Neural progenitor cell (in vitro differentiated cells): ENCODE results near the gene RASGRP2. TPM values are rescaled to one million over a fixed set of nuclear protein-coding genes. Genes with fewer than 3 reads are reported as not detected.

Experiments used
- DNase-seq: peaks from one replicate; pipeline ENCODE4 v3.0.0-alpha.2; 2016; ENCODE audit warnings: low spot score
- H2AFZ ChIP-seq: fragments of 200-600 bp; sonication (generic); replicated peaks from 2 replicates; pipeline ENCODE4 v1.6.1; 2016; ENCODE audit warnings: antibody characterized with exemption
- H3F3A ChIP-seq: fragments of 200-600 bp; sonication (generic); 2 replicates; pipeline ENCODE4 v1.6.1; 2016; ENCODE audit warnings: antibody characterized with exemption, low read depth
- H3K27ac ChIP-seq: fragments of 200-600 bp; sonication (generic); 2 replicates; pipeline ENCODE4 v1.5.1; 2016; ENCODE audit warnings: mild to moderate bottlenecking
- H3K27me3 ChIP-seq: fragments of 200-600 bp; sonication (generic); 2 replicates; pipeline ENCODE4 v1.6.1; 2016; ENCODE audit warnings: mild to moderate bottlenecking, moderate library complexity
- H3K36me3 ChIP-seq: fragments of 200-600 bp; sonication (generic); 2 replicates; pipeline ENCODE4 v1.5.1; 2016
- H3K4me1 ChIP-seq: fragments of 200-600 bp; sonication (generic); 2 replicates; pipeline ENCODE4 v1.6.1; 2016; ENCODE audit warnings: mixed run types
- H3K4me2 ChIP-seq: fragments of 200-600 bp; sonication (generic); 2 replicates; pipeline ENCODE4 v1.6.1; 2016
- H3K4me3 ChIP-seq: fragments of 200-600 bp; sonication (generic); 2 replicates; pipeline ENCODE4 v1.5.1; 2016
- H3K79me2 ChIP-seq: fragments of 200-600 bp; sonication (generic); 2 replicates; pipeline ENCODE4 v1.6.1; 2016; ENCODE audit warnings: low read depth
- H3K9ac ChIP-seq: fragments of 200-600 bp; sonication (generic); 2 replicates; pipeline ENCODE4 v1.6.1; 2016
- H3K9me3 ChIP-seq: fragments of 200-600 bp; sonication (generic); 2 replicates; pipeline ENCODE4 v1.5.1; 2016; ENCODE audit warnings: low read depth
- H4K20me1 ChIP-seq: fragments of 200-600 bp; sonication (generic); 2 replicates; pipeline ENCODE4 v1.6.1; 2016; ENCODE audit warnings: low read depth
- H3K27ac Mint-ChIP-seq: 3 replicates; pipeline ENCODE4 v1.8.0; 2021; ENCODE audit warnings: mixed read lengths
- H3K27me3 Mint-ChIP-seq: 2 replicates; pipeline ENCODE4 v1.8.0; 2022; ENCODE audit warnings: low read depth, mild to moderate bottlenecking, inconsistent platforms, moderate library complexity, mixed read lengths; ENCODE audit not compliant: insufficient read depth
- H3K36me3 Mint-ChIP-seq: 3 replicates; pipeline ENCODE4 v1.8.0; 2021; ENCODE audit warnings: mixed read lengths
- H3K4me1 Mint-ChIP-seq: 3 replicates; pipeline ENCODE4 v1.8.0; 2021; ENCODE audit warnings: mixed read lengths
- H3K4me3 Mint-ChIP-seq: 3 replicates; pipeline ENCODE4 v1.8.0; 2021; ENCODE audit warnings: mild to moderate bottlenecking, moderate library complexity, mixed read lengths
- H3K9me3 Mint-ChIP-seq: 3 replicates; pipeline ENCODE4 v1.8.0; 2020; ENCODE audit warnings: mixed read lengths
- CTCF ChIP-seq: fragments of 200-600 bp; sonication (generic); IDR thresholded peaks from 2 replicates; pipeline ENCODE4 v1.5.1; 2017; ENCODE audit warnings: antibody characterized with exemption, mild to moderate bottlenecking
- EZH2 ChIP-seq: fragments of 200-600 bp; sonication (generic); IDR thresholded peaks from 2 replicates; pipeline ENCODE4 v1.6.1; 2017; ENCODE audit warnings: antibody characterized with exemption, mild to moderate bottlenecking, moderate library complexity
- EZH2phosphoT487 ChIP-seq: fragments of 200-600 bp; sonication (generic); IDR thresholded peaks from 2 replicates; pipeline ENCODE4 v1.6.1; 2017; ENCODE audit warnings: antibody characterized with exemption
- total RNA-seq: library from RNA; depleted of rRNA; stranded (reverse); fragments of >200 nt; gene quantifications from 2 replicates; pipeline ENCODE4 v1.2.3, GENCODE V29; 2015; ENCODE audit warnings: low replicate concordance

Gene RASGRP2
- total RNA-seq, 1 donor from 2014 or later, result 0.06 TPM

GRCh38 chr11:64720167-64720566 is 23.8 kb downstream of the RASGRP2 start:
- H3K4me1 Mint-ChIP-seq, result peaks cover 40% of the 10 kb centered on the region
- no peak for DNase-seq
- Histone ChIP-seq H3K79me2 (no peaks in the 10 kb centered on the region), H3K36me3 (no peaks in the 10 kb centered on the region), H3K9me3 (no peaks in the 10 kb centered on the region), H3K4me2 (no peak overlapping the region), H3K27me3 (peaks cover 80% of the 10 kb centered on the region), H3F3A (no peaks in the 10 kb centered on the region), H3K9ac (no peak overlapping the region), H2AFZ (no peak overlapping the region), H3K27ac (no peak overlapping the region), H3K4me3 (no peak overlapping the region), H3K4me1 (peaks cover 1% of the 10 kb centered on the region), H4K20me1 (peaks cover 8% of the 10 kb centered on the region)
- peaks cover 35% of the 10 kb centered on the region for H3K27me3 Mint-ChIP-seq
- TF ChIP-seq EZH2phosphoT487 (no peak), EZH2 (no peak), CTCF (no peak)
- H3K36me3 Mint-ChIP-seq, result no peaks in the 10 kb centered on the region
- H3K4me3 Mint-ChIP-seq, result peak overlapping the region; percentile 35
- H3K9me3 Mint-ChIP-seq, result no peaks in the 10 kb centered on the region
- H3K27ac Mint-ChIP-seq, result no peak overlapping the region

- peaks cover 16% of the 10 kb centered on the region for H4K20me1 ChIP-seq
- H3K4me2 ChIP-seq, result no peak overlapping the region
- Mint-ChIP-seq H3K4me1 (peaks cover 39% of the 10 kb centered on the region), H3K27ac (no peak overlapping the region), H3K36me3 (no peaks in the 10 kb centered on the region), H3K4me3 (no peak overlapping the region), H3K9me3 (no peaks in the 10 kb centered on the region), H3K27me3 (peaks cover 41% of the 10 kb centered on the region)
- DNase-seq, result no peak
- H3K27ac ChIP-seq, result no peak overlapping the region
- H3K27me3 ChIP-seq, result peaks cover 88% of the 10 kb centered on the region
- H3K4me3 ChIP-seq, result no peak overlapping the region
- H2AFZ ChIP-seq, result no peak overlapping the region
- no peaks in the 10 kb centered on the region for H3K9me3 ChIP-seq
- TF ChIP-seq CTCF (no peak), EZH2phosphoT487 (no peak), EZH2 (no peak)
- H3K79me2 ChIP-seq, result no peaks in the 10 kb centered on the region
- H3K4me1 ChIP-seq, result no peaks in the 10 kb centered on the region
- H3F3A ChIP-seq, result peaks cover 7% of the 10 kb centered on the region
- H3K36me3 ChIP-seq, result no peaks in the 10 kb centered on the region
- no peak overlapping the region for H3K9ac ChIP-seq
These were observed 24.5 kb downstream of the RASGRP2 start for GRCh38 chr11:64719406-64719805.

GRCh38 chr11:64718780-64719124 is 25.2 kb downstream of the RASGRP2 start:
- Histone ChIP-seq H3K27me3 (peaks cover 94% of the 10 kb centered on the region), H3K4me2 (no peak overlapping the region), H2AFZ (no peak overlapping the region), H3K27ac (no peak overlapping the region), H3K4me3 (no peak overlapping the region), H3K9me3 (no peaks in the 10 kb centered on the region), H4K20me1 (peaks cover 22% of the 10 kb centered on the region), H3F3A (peaks cover 14% of the 10 kb centered on the region), H3K79me2 (no peaks in the 10 kb centered on the region), H3K36me3 (no peaks in the 10 kb centered on the region), H3K4me1 (no peaks in the 10 kb centered on the region), H3K9ac (no peak overlapping the region)
- H3K36me3 Mint-ChIP-seq, result no peaks in the 10 kb centered on the region
- no peaks in the 10 kb centered on the region for H3K9me3 Mint-ChIP-seq
- H3K27ac Mint-ChIP-seq, result no peak overlapping the region
- H3K4me3 Mint-ChIP-seq, result no peak overlapping the region
- peaks cover 43% of the 10 kb centered on the region for H3K27me3 Mint-ChIP-seq
- no peak for DNase-seq
- peaks cover 40% of the 10 kb centered on the region for H3K4me1 Mint-ChIP-seq
- TF ChIP-seq CTCF, result no peak
- TF ChIP-seq EZH2phosphoT487, result no peak
- TF ChIP-seq EZH2, result no peak
